Endothelial cell of umbilical vein (primary cell): ENCODE measurements around the gene RNF144B. TPM values are rescaled to one million over a fixed set of nuclear protein-coding genes. Genes with fewer than 3 reads are reported as not detected.
"Not testable (repeated sequence)": the region's sequence is repeated elsewhere in the genome, so short reads cannot be mapped to it uniquely, and the experiment has no call there.

ENCODE experiments used
- BruUV-seq: library from RNA; stranded (reverse); fragments of 400-500 nt; replicated peaks from 2 replicates; lab custom pipeline; 2021; lab: Mats Ljungman, UMichigan
- CTCF ChIA-PET: fragments of 300-600, 350-600 bp; sonication (Branson Sonifier 250); formaldehyde crosslinking; loops from one replicate; lab custom pipeline; 2021; ENCODE audit warnings: antibody characterized with exemption, inconsistent platforms; lab: Charles Lee
- POLR2A ChIA-PET: fragments of 300-600, 350-600 bp; sonication (Branson Sonifier 250); formaldehyde crosslinking; loops from one replicate; lab custom pipeline; 2021; ENCODE audit warnings: antibody characterized with exemption, inconsistent platforms; lab: Charles Lee
- DNase-seq: peaks from one replicate; pipeline ENCODE4 v3.0.0-alpha.2; 2011; ENCODE audit warnings: low read depth, low spot score
- FAIRE-seq: peaks from 2 replicates; lab custom pipeline; 2011; peaks lifted over from hg19 to GRCh38; lab: Jason Lieb, UNC
- H2AFZ ChIP-seq: 2 replicates; pipeline ENCODE4 v1.6.0; 2012; ENCODE audit warnings: low read depth, low read length, control low read depth, inconsistent platforms
- H3K27ac ChIP-seq: 2 replicates; pipeline ENCODE4 v1.5.1; 2011; ENCODE audit warnings: low read depth, mild to moderate bottlenecking, control low read depth, low read length, moderate library complexity; ENCODE audit not compliant: insufficient read depth
- H3K27me3 ChIP-seq, 2 experiments: 2 replicates each; pipeline versions ENCODE4 v1.6.0 to v1.6.1; 2011; ENCODE audit warnings: low read length in 2 of 2, mixed read lengths in 1 of 2; ENCODE audit not compliant: control insufficient read depth in 2 of 2, insufficient read depth in 2 of 2
- H3K36me3 ChIP-seq, 2 experiments: 2 replicates in 1 of 2; 3 replicates in 1 of 2; pipeline ENCODE4 v1.5.1; 2011; ENCODE audit warnings: low read length in 2 of 2, mild to moderate bottlenecking in 1 of 2, moderate library complexity in 1 of 2; ENCODE audit not compliant: control insufficient read depth in 2 of 2, insufficient read depth in 2 of 2; ENCODE audit errors: extremely low read depth in 1 of 2
- H3K4me1 ChIP-seq: 3 replicates; pipeline ENCODE4 v1.5.1; 2011; ENCODE audit warnings: mild to moderate bottlenecking, low read length; ENCODE audit not compliant: control insufficient read depth, insufficient read depth; ENCODE audit errors: extremely low read depth
- H3K4me2 ChIP-seq: 2 replicates; pipeline ENCODE4 v1.6.1; 2011; ENCODE audit warnings: low read length, control low read depth, mixed read lengths; ENCODE audit not compliant: insufficient read depth
- H3K4me3 ChIP-seq, 3 experiments: fragments of 200-600 bp in 1 of 3; sonication (generic), shearing (Covaris generic) in 1 of 3; replicated peaks in 1 of 3; 2 replicates each; pipeline ENCODE4 v1.5.1; 2011 to 2016; ENCODE audit warnings: control low read depth in 3 of 3, low read length in 3 of 3, mild to moderate bottlenecking in 2 of 3, inconsistent platforms in 1 of 3, low read depth in 1 of 3, moderate library complexity in 1 of 3; ENCODE audit not compliant: insufficient read depth in 1 of 3
- H3K79me2 ChIP-seq: 2 replicates; pipeline ENCODE4 v1.6.0; 2012; ENCODE audit warnings: low read length, inconsistent platforms; ENCODE audit not compliant: control insufficient read depth, insufficient read depth
- H3K9ac ChIP-seq: replicated peaks from 2 replicates; pipeline ENCODE3; 2011; ENCODE audit warnings: low read length, control low read depth; ENCODE audit not compliant: insufficient read depth; ENCODE audit errors: extremely low read depth
- H3K9me1 ChIP-seq: replicated peaks from 3 replicates; pipeline ENCODE4 v1.6.0; 2011; ENCODE audit warnings: mild to moderate bottlenecking, low read length; ENCODE audit not compliant: control insufficient read depth, insufficient read depth; ENCODE audit errors: extremely low read depth
- H3K9me3 ChIP-seq: replicated peaks from 2 replicates; pipeline ENCODE4 v1.5.1; 2012; ENCODE audit warnings: low read length, inconsistent platforms; ENCODE audit not compliant: control insufficient read depth, insufficient read depth
- H4K20me1 ChIP-seq: replicated peaks from 2 replicates; pipeline ENCODE3; 2011; ENCODE audit warnings: mild to moderate bottlenecking, low read length; ENCODE audit not compliant: control insufficient read depth, insufficient read depth; ENCODE audit errors: extremely low read depth
- GATA2 ChIP-seq: IDR thresholded peaks from 2 replicates; pipeline ENCODE4 v1.7.0; 2011; ENCODE audit warnings: low read depth, mild to moderate bottlenecking, moderate library complexity, mixed read lengths, low read length; ENCODE audit not compliant: insufficient read length, insufficient read depth
- POLR2A ChIP-seq: IDR thresholded peaks from 2 replicates; pipeline ENCODE4 v1.6.1; 2012; ENCODE audit warnings: low read depth, mild to moderate bottlenecking, control low read depth, low read length
- POLR2AphosphoS5 ChIP-seq: IDR thresholded peaks from 2 replicates; pipeline ENCODE4 v1.6.1; 2012; ENCODE audit warnings: low read depth, mild to moderate bottlenecking, control low read depth, low read length, moderate library complexity; ENCODE audit not compliant: insufficient read depth
- dilution Hi-C: fragments of 300-500 bp; cut with MboI; formaldehyde crosslinking; loops from one replicate; pipeline ENCODE4 v1.15.0; 2019; ENCODE audit warnings: low sequenced_read_pairs; ENCODE audit not compliant: extremely low pct_ligation_motif_present
- intact Hi-C: fragments of 100-400 bp; cut with micrococcal nuclease; formaldehyde crosslinking; loops from one replicate; pipeline ENCODE4 v1.10.0; 2022
- polyA plus RNA-seq, 4 experiments: library from polyadenylated mRNA; depleted of rRNA in 3 of 4; stranded (reverse) in 3 of 4; unstranded in 1 of 4; fragments of >200 nt; gene quantifications; 2 replicates each; pipeline versions ENCODE4 v1.2.1 to v1.2.3, GENCODE V29; 2011 to 2012; ENCODE audit warnings: missing spikeins in 1 of 4
- total RNA-seq: library from RNA; stranded (reverse); gene quantifications from 2 replicates; pipeline ENCODE4 v1.2.3, GENCODE V29; 2021
- TF ChIP-seq, protein P1 (sequence below), 2 donors: IDR thresholded peaks; 1 replicate in 1 of 2; 2 replicates in 1 of 2; pipeline ENCODE4 v1.5.1; 2011; ENCODE audit warnings: low read length in 2 of 2, mild to moderate bottlenecking in 2 of 2, moderate library complexity in 2 of 2, control low read depth in 1 of 2, inconsistent platforms in 1 of 2, low read depth in 1 of 2; ENCODE audit not compliant: insufficient read depth in 1 of 2; ENCODE audit errors: extremely low read depth in 1 of 2

The RNF144B gene
- total and polyA plus RNA-seq, 2 donors (not counting 3 experiments of a cell fraction or from before 2014, with no cell fraction given) = 18.1 to 97.3 TPM

- no peaks in the 10 kb centered on the region for H3K9me1 ChIP-seq
- peak; percentile 36 for DNase-seq
- H3K4me3 ChIP-seq = no peak overlapping the region
- no peaks in the 10 kb centered on the region for H3K9me3 ChIP-seq
- intact Hi-C loops = loop anchor here (5.0 kb wide), 1 partner anchor 95 kb away; no protein-coding TSS in a partner anchor
- peak; percentile 58 for TF ChIP-seq GATA2
- TF ChIP-seq POLR2A = peak; percentile 31
- TF ChIP-seq POLR2AphosphoS5 = peak; percentile 68
- TF ChIP-seq, protein P1, sequence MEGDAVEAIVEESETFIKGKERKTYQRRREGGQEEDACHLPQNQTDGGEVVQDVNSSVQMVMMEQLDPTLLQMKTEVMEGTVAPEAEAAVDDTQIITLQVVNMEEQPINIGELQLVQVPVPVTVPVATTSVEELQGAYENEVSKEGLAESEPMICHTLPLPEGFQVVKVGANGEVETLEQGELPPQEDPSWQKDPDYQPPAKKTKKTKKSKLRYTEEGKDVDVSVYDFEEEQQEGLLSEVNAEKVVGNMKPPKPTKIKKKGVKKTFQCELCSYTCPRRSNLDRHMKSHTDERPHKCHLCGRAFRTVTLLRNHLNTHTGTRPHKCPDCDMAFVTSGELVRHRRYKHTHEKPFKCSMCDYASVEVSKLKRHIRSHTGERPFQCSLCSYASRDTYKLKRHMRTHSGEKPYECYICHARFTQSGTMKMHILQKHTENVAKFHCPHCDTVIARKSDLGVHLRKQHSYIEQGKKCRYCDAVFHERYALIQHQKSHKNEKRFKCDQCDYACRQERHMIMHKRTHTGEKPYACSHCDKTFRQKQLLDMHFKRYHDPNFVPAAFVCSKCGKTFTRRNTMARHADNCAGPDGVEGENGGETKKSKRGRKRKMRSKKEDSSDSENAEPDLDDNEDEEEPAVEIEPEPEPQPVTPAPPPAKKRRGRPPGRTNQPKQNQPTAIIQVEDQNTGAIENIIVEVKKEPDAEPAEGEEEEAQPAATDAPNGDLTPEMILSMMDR (IDR thresholded peaks at IDR 0.05; ENCODE audit: extremely low read depth in 1 of 2, insufficient read depth in 1 of 2, low read depth in 1 of 2, low read length in 2 of 2) = no peak
- POLR2A ChIA-PET = no interaction called here
- dilution Hi-C loops = no loop called here
- no TSS peak for BruUV-seq
- no peak overlapping the region for H3K9ac ChIP-seq
- H3K4me2 ChIP-seq = peak overlapping the region; percentile 23
- H2AFZ ChIP-seq = no peak overlapping the region
- H3K4me1 ChIP-seq = peaks cover 50% of the 10 kb centered on the region
- no peaks in the 10 kb centered on the region for H4K20me1 ChIP-seq
- peaks cover 7 to 13% of the 10 kb centered on the region in 2 experiments for H3K36me3 ChIP-seq
- H3K27me3 ChIP-seq = no peaks in the 10 kb centered on the region
- H3K27ac ChIP-seq = peak overlapping the region; percentile 71
- peaks cover 80% of the 10 kb centered on the region for H3K79me2 ChIP-seq
- FAIRE-seq = no peak
- CTCF ChIA-PET = interaction anchor here (0.9 to 1.5 kb wide), 3 partner anchors 14 to 96 kb away, joined by 3 to 4 read pairs (median 4); partner anchors contain the start of gene RNF144B
These were observed 20.0 kb downstream of the RNF144B start for GRCh38 chr6:18406955-18407749.

- BruUV-seq, H3K4me2 ChIP-seq, H4K20me1 ChIP-seq, H2AFZ ChIP-seq, H3K4me3 ChIP-seq, H3K9me3 ChIP-seq, dilution Hi-C loops, H3K27me3 ChIP-seq, H3K27ac ChIP-seq, DNase-seq, H3K9ac ChIP-seq, H3K9me1 ChIP-seq, CTCF ChIA-PET, POLR2A ChIA-PET, H3K36me3 ChIP-seq, FAIRE-seq: not testable (repeated sequence)
- H3K4me1 ChIP-seq = peaks cover 26% of the 10 kb centered on the region
- intact Hi-C loops = loop anchor here (5.0 kb wide), 1 partner anchor 93 kb away; no protein-coding TSS in a partner anchor
- H3K79me2 ChIP-seq = peaks cover 77% of the 10 kb centered on the region
These were observed 22.5 kb downstream of the RNF144B start for GRCh38 chr6:18409602-18410001.
